ENCODE results near the gene SIN3A. TPM values are rescaled to one million over a fixed set of nuclear protein-coding genes. Genes with fewer than 3 reads are reported as not detected.

SIN3A gene
- 16.4 and 18.3 TPM in 2 replicates for total RNA-seq

GRCh38 chr15:75451674-75452363 lies at the start of gene SIN3A:
Gene SIN3A (minus strand): TSS chr15:75451690. CDS start chr15:75430375, 21,315 bp downstream.

GRCh38 chr15:75367913-75368688 lies 83.4 kb downstream of the SIN3A start, which contains the start of gene MAN2C1:
Gene MAN2C1 (minus strand): TSS chr15:75368607. CDS start chr15:75368583, 24 bp downstream.

GRCh38 chr15:75346796-75347221 lies 104.7 kb downstream of the SIN3A start, which contains the start of gene NEIL1:
Gene NEIL1 (plus strand): TSS chr15:75347039. CDS start chr15:75348906, 1,867 bp downstream.

DNA sequence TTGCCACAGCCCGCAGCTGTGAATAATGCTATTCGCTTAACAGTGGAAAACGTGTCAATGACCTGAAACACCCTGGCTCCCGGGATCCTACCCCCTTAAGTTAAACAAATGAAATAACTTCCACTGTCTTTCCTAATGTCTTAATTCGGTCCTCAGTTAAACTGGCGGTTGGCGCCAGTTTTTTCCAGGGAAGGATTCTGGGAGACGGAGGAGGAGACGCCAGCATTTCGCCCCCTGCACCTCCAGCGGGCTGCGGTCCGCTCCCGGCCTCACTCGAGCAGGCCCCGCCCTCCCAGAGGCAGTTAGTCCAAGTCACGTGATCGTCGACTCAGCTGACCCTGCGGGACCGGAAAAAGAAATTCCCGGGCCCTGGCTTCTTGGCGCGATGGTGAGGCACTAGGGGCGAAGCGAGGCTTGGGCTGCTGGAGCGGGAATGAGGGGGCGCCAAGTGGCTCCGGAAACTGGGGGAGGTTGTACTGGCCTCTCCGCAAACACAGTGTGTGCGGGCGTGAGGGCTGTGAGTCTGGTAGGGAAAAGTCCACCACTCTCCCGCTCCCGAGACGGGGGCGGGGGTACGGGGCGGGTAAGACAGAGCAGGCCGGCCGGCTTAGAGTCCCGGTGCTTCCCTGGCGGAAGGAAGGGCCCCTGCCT lies 115.7 kb downstream of the SIN3A start, which contains the start of gene COMMD4:
COMMD4 (plus strand) TSS at position 359 of the 651 bp plus-strand sequence; CDS start at position 386, 27 bp downstream.

Other genes starting within 250 kb of the SIN3A start
- 1.6 and 1.9 TPM in 2 replicates for gene C15orf39, start 249.8 kb downstream of the SIN3A start, total RNA-seq
- not detected in 2 replicates for gene GOLGA6C, start 193.4 kb downstream of the SIN3A start, total RNA-seq
- not detected in 2 replicates for gene GOLGA6D, start 168.9 kb downstream of the SIN3A start, total RNA-seq
- gene COMMD4, start 115.6 kb downstream of the SIN3A start, total RNA-seq, result 66.2 and 83.5 TPM in 2 replicates
- 5.1 and 6.2 TPM in 2 replicates for gene NEIL1, start 104.7 kb downstream of the SIN3A start, total RNA-seq
- 94.7 and 112 TPM in 2 replicates for gene MAN2C1, start 83.1 kb downstream of the SIN3A start, total RNA-seq
- gene PTPN9, start 127.6 kb upstream of the SIN3A start, total RNA-seq, result 18.3 and 21.4 TPM in 2 replicates
- 33.4 and 43.4 TPM in 2 replicates for gene SNUPN, start 174.0 kb upstream of the SIN3A start, total RNA-seq
- 40.8 and 75.5 TPM in 2 replicates for gene IMP3, start 188.5 kb upstream of the SIN3A start, total RNA-seq
- 13.5 and 22.5 TPM in 2 replicates for gene SNX33, start 196.2 kb upstream of the SIN3A start, total RNA-seq

All from smooth muscle cell of bladder (primary cell).